Prostate gland (tissue), 2 donors: ENCODE results near the gene MXRA5.

Experiments
- CTCF ChIP-seq, 4 experiments: fragments of 200-600 bp in 2 of 4; fragments of 450-650 bp in 2 of 4; sonication (generic) in 2 of 4; IDR thresholded peaks; 1 replicate in 3 of 4; 2 replicates in 1 of 4; pipeline ENCODE4 v1.5.1; 2016 to 2019; ENCODE audit warnings: antibody characterized with exemption in 4 of 4, mild to moderate bottlenecking in 2 of 4, moderate library complexity in 2 of 4
- POLR2A ChIP-seq: fragments of 450-650 bp; IDR thresholded peaks from one replicate; pipeline ENCODE4 v1.6.1; 2016; ENCODE audit warnings: antibody characterized with exemption, mild to moderate bottlenecking
- POLR2AphosphoS5 ChIP-seq: sonication (generic); formaldehyde crosslinking; IDR thresholded peaks from one replicate; pipeline ENCODE4 v1.6.1; 2017; ENCODE audit warnings: antibody characterized with exemption

GRCh38 chrX:3351276-3351675, 4.8 kb upstream of the MXRA5 start:
- TF ChIP-seq POLR2AphosphoS5: no peak
- TF ChIP-seq CTCF (IDR thresholded peaks at IDR 0.05): no peak
- no peak for TF ChIP-seq POLR2A
